Fibroblast of lung (primary cell): ENCODE data around the gene ADAM29. TPM values are rescaled to one million over a fixed set of nuclear protein-coding genes. Genes with fewer than 3 reads are reported as not detected.

ENCODE experiments used
- DNase-seq, 2 donors: peaks; one replicate each; pipeline versions ENCODE4 v3.0.0 to v3.0.0-alpha.2; 2010; ENCODE audit warnings: low read depth in 2 of 2
- H2AFZ ChIP-seq: 2 replicates; pipeline ENCODE4 v1.5.1; 2012; ENCODE audit warnings: low read length, control low read depth, inconsistent platforms
- H3K27ac ChIP-seq: 2 replicates; pipeline ENCODE4 v1.5.1; 2011; ENCODE audit warnings: low read length, control low read depth; ENCODE audit not compliant: insufficient read depth
- H3K27me3 ChIP-seq: 2 replicates; pipeline ENCODE4 v1.5.1; 2011; ENCODE audit warnings: mild to moderate bottlenecking, low read length; ENCODE audit not compliant: control insufficient read depth, insufficient read depth
- H3K36me3 ChIP-seq: 2 replicates; pipeline ENCODE4 v1.5.1; 2011; ENCODE audit warnings: low read length; ENCODE audit not compliant: control insufficient read depth, insufficient read depth
- H3K4me1 ChIP-seq: 2 replicates; pipeline ENCODE4 v1.5.1; 2011; ENCODE audit warnings: low read length; ENCODE audit not compliant: control insufficient read depth, insufficient read depth; ENCODE audit errors: extremely low read depth
- H3K4me2 ChIP-seq: 2 replicates; pipeline ENCODE4 v1.5.1; 2011; ENCODE audit warnings: low read length, control low read depth; ENCODE audit not compliant: insufficient read depth; ENCODE audit errors: extremely low read depth
- H3K4me3 ChIP-seq, 4 experiments: fragments of 200-600 bp in 1 of 4; sonication (generic) in 1 of 4; replicated peaks in 1 of 4; 2 replicates each; pipeline ENCODE4 v1.5.1; 2011 to 2016; ENCODE audit warnings: low read length in 4 of 4, low read depth in 3 of 4, mild to moderate bottlenecking in 3 of 4, control low read depth in 2 of 4, inconsistent platforms in 1 of 4, mixed read lengths in 1 of 4; ENCODE audit not compliant: insufficient read depth in 1 of 4; ENCODE audit errors: control extremely low read depth in 1 of 4
- H3K79me2 ChIP-seq: 2 replicates; pipeline ENCODE4 v1.5.1; 2012; ENCODE audit warnings: mild to moderate bottlenecking, low read length, inconsistent platforms; ENCODE audit not compliant: control insufficient read depth, insufficient read depth
- H3K9ac ChIP-seq: 2 replicates; pipeline ENCODE4 v1.5.1; 2011; ENCODE audit warnings: mild to moderate bottlenecking, low read length, control low read depth; ENCODE audit not compliant: insufficient read depth
- H3K9me3 ChIP-seq: 2 replicates; pipeline ENCODE4 v1.5.1; 2012; ENCODE audit warnings: low read depth, low read length; ENCODE audit not compliant: control insufficient read depth, insufficient read depth
- H4K20me1 ChIP-seq: 2 replicates; pipeline ENCODE4 v1.5.1; 2011; ENCODE audit warnings: low read length; ENCODE audit not compliant: control insufficient read depth, insufficient read depth; ENCODE audit errors: extremely low read depth
- CTCF ChIP-seq, 2 donors: IDR thresholded peaks in 1 of 2; conservative IDR thresholded peaks in 1 of 2; 1 replicate in 1 of 2; 2 replicates in 1 of 2; pipeline ENCODE4 v1.5.1; 2011 to 2012; ENCODE audit warnings: low read length in 2 of 2, control low read depth in 1 of 2, inconsistent platforms in 1 of 2, low read depth in 1 of 2, mild to moderate bottlenecking in 1 of 2
- EZH2 ChIP-seq: IDR thresholded peaks from 2 replicates; pipeline ENCODE4 v1.5.1; 2012; ENCODE audit warnings: low read length, control low read depth, mild to moderate bottlenecking; ENCODE audit errors: missing control alignments
- polyA minus RNA-seq: library from RNA; depleted of rRNA, polyadenylated mRNA; stranded (reverse); fragments of >200 nt; gene quantifications from 2 replicates; pipeline ENCODE4 v1.2.3, GENCODE V29; 2011; ENCODE audit warnings: low replicate concordance
- polyA plus RNA-seq, 2 donors: library from polyadenylated mRNA; depleted of rRNA in 1 of 2; stranded (reverse) in 1 of 2; unstranded in 1 of 2; fragments of >200 nt; gene quantifications; 2 replicates each; pipeline ENCODE4 v1.2.1, GENCODE V29; 2011 to 2012; ENCODE audit warnings: missing spikeins in 1 of 2
- total RNA-seq: library from RNA; depleted of rRNA; stranded (reverse); fragments of >200 nt; gene quantifications from 2 replicates; pipeline ENCODE4 v1.2.1, GENCODE V29; 2014

Gene ADAM29
- total RNA-seq (not detected in 2 replicates), polyA plus RNA-seq (not detected in 2 replicates), polyA minus RNA-seq (not detected in 2 replicates)
- polyA plus RNA-seq (2012), result not detected in 2 replicates

- Histone ChIP-seq H3K27me3 (no peaks in the 10 kb centered on the region), H3K79me2 (no peaks in the 10 kb centered on the region), H3K36me3 (no peaks in the 10 kb centered on the region), H3K9ac (no peak within 1 kb of the TSS), H3K4me2 (no peak within 1 kb of the TSS), H3K4me3 (no peak within 1 kb of the TSS), H2AFZ (no peak within 1 kb of the TSS), H3K27ac (no peak within 1 kb of the TSS), H3K9me3 (no peaks in the 10 kb centered on the region), H3K4me1 (no peaks in the 10 kb centered on the region), H4K20me1 (no peaks in the 10 kb centered on the region)
- no peak for TF ChIP-seq CTCF (conservative IDR thresholded peaks at IDR 0.05 in 1 of 2, IDR thresholded peaks at IDR 0.05 in 1 of 2; ENCODE audit: low read depth in 1 of 2, low read length in 2 of 2)
- no peak for TF ChIP-seq EZH2
- DNase-seq, result no peak
These were observed at the start of gene ADAM29 for GRCh38 chr4:174918058-174918457. TSS of gene ADAM29 (plus strand) at chr4:174918358. CDS start at chr4:174975526, 57,168 bp downstream.

GRCh38 chr4:174869339-174869738, 48.8 kb upstream of the ADAM29 start:
- no peak overlapping the region for H3K27ac ChIP-seq
- DNase-seq, result no peak
- no peaks in the 10 kb centered on the region for H3K9me3 ChIP-seq
- H3K36me3 ChIP-seq, result no peaks in the 10 kb centered on the region
- H3K4me2 ChIP-seq, result no peak overlapping the region
- no peak overlapping the region for H3K9ac ChIP-seq
- H3K4me3 ChIP-seq, result no peak overlapping the region
- H3K4me1 ChIP-seq, result no peaks in the 10 kb centered on the region
- H3K79me2 ChIP-seq, result no peaks in the 10 kb centered on the region
- H4K20me1 ChIP-seq, result no peaks in the 10 kb centered on the region
- H2AFZ ChIP-seq, result no peak overlapping the region
- H3K27me3 ChIP-seq, result no peaks in the 10 kb centered on the region
- TF ChIP-seq CTCF (conservative IDR thresholded peaks at IDR 0.05 in 1 of 2, IDR thresholded peaks at IDR 0.05 in 1 of 2; ENCODE audit: low read depth in 1 of 2, low read length in 2 of 2), result no peak
- no peak for TF ChIP-seq EZH2

GRCh38 chr4:174870311-174870710, 47.8 kb upstream of the ADAM29 start:
- H3K4me2 ChIP-seq, result no peak overlapping the region
- no peaks in the 10 kb centered on the region for H3K9me3 ChIP-seq
- H3K27me3 ChIP-seq, result no peaks in the 10 kb centered on the region
- H3K9ac ChIP-seq, result no peak overlapping the region
- no peaks in the 10 kb centered on the region for H4K20me1 ChIP-seq
- H3K79me2 ChIP-seq, result no peaks in the 10 kb centered on the region
- H3K4me3 ChIP-seq, result no peak overlapping the region
- TF ChIP-seq CTCF (conservative IDR thresholded peaks at IDR 0.05 in 1 of 2, IDR thresholded peaks at IDR 0.05 in 1 of 2; ENCODE audit: low read depth in 1 of 2, low read length in 2 of 2) (no peak), EZH2 (no peak)
- H3K36me3 ChIP-seq, result no peaks in the 10 kb centered on the region
- DNase-seq, result no peak
- H3K4me1 ChIP-seq, result no peaks in the 10 kb centered on the region
- no peak overlapping the region for H2AFZ ChIP-seq
- H3K27ac ChIP-seq, result no peak overlapping the region
